Neural cell (in vitro differentiated cells): Measurements from ENCODE around the gene ZNF79.

Experiments
- CTCF ChIP-seq: fragments of 450-650 bp; IDR thresholded peaks from 2 replicates; pipeline ENCODE4 v1.5.1; 2014; ENCODE audit warnings: antibody characterized with exemption, mild to moderate bottlenecking, moderate library complexity; ENCODE audit not compliant: poor library complexity, severe bottlenecking
- POLR2AphosphoS5 ChIP-seq: IDR thresholded peaks from 2 replicates; pipeline ENCODE4 v1.6.1; 2012
- SMC3 ChIP-seq: fragments of 450-650 bp; conservative IDR thresholded peaks from 2 replicates; pipeline ENCODE4 v1.6.1; 2014; ENCODE audit warnings: antibody characterized with exemption, mild to moderate bottlenecking, moderate library complexity; ENCODE audit not compliant: poor library complexity

GRCh38 chr9:127467621-127468020 is 43.4 kb downstream of the ZNF79 start:
- TF ChIP-seq CTCF, result no peak
- TF ChIP-seq SMC3, result no peak
- TF ChIP-seq POLR2AphosphoS5, result no peak
